Lower lobe of right lung (tissue), 2 donors: ENCODE measurements around the gene MRNIP. TPM values are rescaled to one million over a fixed set of nuclear protein-coding genes. Genes with fewer than 3 reads are reported as not detected.

Source experiments
- ATAC-seq, 2 donors: fragments of 200-7000 bp; cut with Tn5 transposase; one replicate each; pipeline ENCODE4 v1.9.1; 2020 to 2022; ENCODE audit warnings: mild to moderate bottlenecking in 2 of 2, moderate library complexity in 2 of 2
- DNase-seq: peaks from one replicate; pipeline ENCODE4 v3.0.0-alpha.2; 2020
- H3K27ac ChIP-seq: fragments of 200-600 bp; one replicate; pipeline ENCODE4 v1.8.0; 2022
- H3K27me3 ChIP-seq: fragments of 200-600 bp; one replicate; pipeline ENCODE4 v1.8.0; 2022; ENCODE audit warnings: low read depth
- H3K36me3 ChIP-seq: fragments of 200-600 bp; one replicate; pipeline ENCODE4 v1.8.0; 2022; ENCODE audit warnings: mild to moderate bottlenecking
- H3K4me1 ChIP-seq: fragments of 200-600 bp; one replicate; pipeline ENCODE4 v1.8.0; 2022
- H3K4me3 ChIP-seq: fragments of 200-600 bp; one replicate; pipeline ENCODE4 v1.8.0; 2022; ENCODE audit warnings: mild to moderate bottlenecking
- H3K9me3 ChIP-seq: fragments of 200-600 bp; one replicate; pipeline ENCODE4 v1.8.0; 2022
- intact Hi-C: fragments of 100-400 bp; cut with DNase I; formaldehyde crosslinking; loops from one replicate; pipeline ENCODE4 v1.11.0; 2022
- total RNA-seq: library from RNA; stranded (reverse); fragmentation: NEBNext Ultra II Directional; extraction: Animal tissue kit (Norgen Biotek cat#: 25700); gene quantifications from one replicate; pipeline ENCODE4 v1.2.1, GENCODE V29; 2021
- TF ChIP-seq, protein P1 (sequence below): fragments of 200-600 bp; IDR thresholded peaks from one replicate; pipeline ENCODE4 v1.8.0; 2022; ENCODE audit warnings: antibody characterized with exemption, mild to moderate bottlenecking
- donor health status: DM: no; HTN: yes; CAD: no; lungs with severe emphysema.

MRNIP gene
- total RNA-seq, 1 donor from 2014 or later: 25.0 TPM

DNA sequence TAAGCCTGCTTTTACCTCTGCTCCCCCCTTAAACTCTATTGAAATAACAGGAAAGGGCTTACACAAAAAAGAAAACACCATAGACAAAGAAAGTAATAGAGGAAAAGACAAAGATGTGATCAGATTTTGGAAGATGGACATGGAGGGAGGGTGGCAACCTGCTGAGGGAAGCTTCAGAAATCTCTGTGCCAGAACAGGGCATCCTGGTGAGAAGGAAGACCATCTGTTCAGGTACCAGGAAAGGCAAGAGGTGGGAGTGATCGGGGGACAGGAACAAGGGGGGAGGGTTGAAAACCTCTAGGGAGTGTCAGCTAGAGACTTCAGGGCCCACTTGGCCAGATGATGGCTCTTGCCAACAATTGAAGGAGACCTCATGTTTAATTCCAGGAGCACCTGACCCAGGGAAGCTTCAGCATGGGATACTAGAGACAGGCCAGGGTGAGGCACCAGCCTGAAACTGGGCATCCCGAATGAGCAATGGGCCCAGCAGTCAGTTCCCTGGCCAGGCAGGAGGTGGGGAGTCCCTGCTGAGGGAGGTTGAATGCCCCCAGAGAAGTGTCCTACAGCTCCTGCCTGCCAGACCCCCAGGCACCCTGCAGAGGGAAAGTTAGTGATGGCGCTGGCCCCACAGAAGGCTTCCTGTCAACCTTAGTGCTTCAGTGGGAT is 29.7 kb downstream of the MRNIP start:
- H3K36me3 ChIP-seq: peaks cover 100% of the 10 kb centered on the region
- H3K4me3 ChIP-seq: no peak overlapping the region
- H3K27ac ChIP-seq: peak overlapping the region; percentile 4
- TF ChIP-seq, protein P1, sequence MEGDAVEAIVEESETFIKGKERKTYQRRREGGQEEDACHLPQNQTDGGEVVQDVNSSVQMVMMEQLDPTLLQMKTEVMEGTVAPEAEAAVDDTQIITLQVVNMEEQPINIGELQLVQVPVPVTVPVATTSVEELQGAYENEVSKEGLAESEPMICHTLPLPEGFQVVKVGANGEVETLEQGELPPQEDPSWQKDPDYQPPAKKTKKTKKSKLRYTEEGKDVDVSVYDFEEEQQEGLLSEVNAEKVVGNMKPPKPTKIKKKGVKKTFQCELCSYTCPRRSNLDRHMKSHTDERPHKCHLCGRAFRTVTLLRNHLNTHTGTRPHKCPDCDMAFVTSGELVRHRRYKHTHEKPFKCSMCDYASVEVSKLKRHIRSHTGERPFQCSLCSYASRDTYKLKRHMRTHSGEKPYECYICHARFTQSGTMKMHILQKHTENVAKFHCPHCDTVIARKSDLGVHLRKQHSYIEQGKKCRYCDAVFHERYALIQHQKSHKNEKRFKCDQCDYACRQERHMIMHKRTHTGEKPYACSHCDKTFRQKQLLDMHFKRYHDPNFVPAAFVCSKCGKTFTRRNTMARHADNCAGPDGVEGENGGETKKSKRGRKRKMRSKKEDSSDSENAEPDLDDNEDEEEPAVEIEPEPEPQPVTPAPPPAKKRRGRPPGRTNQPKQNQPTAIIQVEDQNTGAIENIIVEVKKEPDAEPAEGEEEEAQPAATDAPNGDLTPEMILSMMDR: no peak
- peaks cover 46% of the 10 kb centered on the region for H3K4me1 ChIP-seq
- DNase-seq (no peak), ATAC-seq (no peak)
- no peaks in the 10 kb centered on the region for H3K9me3 ChIP-seq
- intact Hi-C loops: no loop called here
- no peaks in the 10 kb centered on the region for H3K27me3 ChIP-seq

DNA sequence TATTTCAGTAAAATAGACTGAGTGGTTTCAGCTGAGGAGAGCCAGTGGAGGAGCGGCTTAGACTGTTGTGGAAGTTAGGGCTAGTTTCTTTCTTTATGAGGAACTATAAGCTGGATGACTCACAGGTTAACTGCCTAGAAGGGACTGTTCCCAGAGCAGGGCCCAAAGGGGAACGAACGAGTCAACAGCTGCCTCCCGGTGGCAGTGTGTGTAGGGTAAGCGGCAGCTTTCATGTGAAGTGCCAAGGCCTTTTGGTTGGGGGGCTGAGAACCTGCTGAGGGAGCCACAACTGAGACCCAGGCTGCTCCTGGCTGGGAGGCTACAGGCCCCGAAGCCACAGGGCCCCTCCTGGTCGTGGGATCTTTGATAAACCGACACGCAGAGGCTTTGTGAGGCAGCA is 30.9 kb downstream of the MRNIP start:
- no peaks in the 10 kb centered on the region for H3K27me3 ChIP-seq
- ATAC-seq: peak; percentile 53 to 74
- peaks cover 100% of the 10 kb centered on the region for H3K36me3 ChIP-seq
- H3K27ac ChIP-seq: no peak overlapping the region
- peak; percentile 75 for DNase-seq
- intact Hi-C loops: no loop called here
- peaks cover 54% of the 10 kb centered on the region for H3K4me1 ChIP-seq
- H3K4me3 ChIP-seq: no peak overlapping the region
- TF ChIP-seq, protein P1: no peak
- no peaks in the 10 kb centered on the region for H3K9me3 ChIP-seq

DNA sequence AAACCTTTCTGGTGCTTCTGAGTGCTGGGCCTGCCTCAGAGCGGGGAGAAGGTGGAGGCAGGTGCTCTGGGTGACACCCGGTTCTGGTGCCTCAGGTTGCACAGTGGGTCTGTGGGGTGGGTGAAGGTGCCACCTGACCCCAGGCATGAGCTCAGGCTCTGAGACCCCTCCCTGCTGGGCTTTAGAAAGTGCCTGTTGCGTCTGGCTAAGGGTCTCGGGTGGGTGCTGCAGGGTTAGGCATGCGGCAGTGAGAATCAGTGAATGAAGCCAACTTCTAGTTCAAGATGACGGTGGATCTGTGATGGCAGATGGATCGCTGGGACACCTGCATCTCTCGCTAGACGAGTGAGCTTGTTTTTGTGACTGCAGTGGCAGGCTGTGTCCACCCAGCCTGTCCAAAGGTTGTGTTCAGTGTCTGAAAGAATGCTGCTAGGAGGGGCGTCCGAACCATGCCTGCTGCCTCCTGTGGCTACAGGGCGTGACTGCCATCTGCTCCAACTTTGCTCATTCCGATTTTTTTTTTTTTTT is 32.9 kb downstream of the MRNIP start:
- TF ChIP-seq, protein P1: no peak
- no peak overlapping the region for H3K27ac ChIP-seq
- no peak for DNase-seq
- H3K9me3 ChIP-seq: no peaks in the 10 kb centered on the region
- no peak for ATAC-seq
- H3K4me3 ChIP-seq: no peak overlapping the region
- H3K36me3 ChIP-seq: peaks cover 88% of the 10 kb centered on the region
- peaks cover 62% of the 10 kb centered on the region for H3K4me1 ChIP-seq
- no peaks in the 10 kb centered on the region for H3K27me3 ChIP-seq
- intact Hi-C loops: no loop called here

DNA sequence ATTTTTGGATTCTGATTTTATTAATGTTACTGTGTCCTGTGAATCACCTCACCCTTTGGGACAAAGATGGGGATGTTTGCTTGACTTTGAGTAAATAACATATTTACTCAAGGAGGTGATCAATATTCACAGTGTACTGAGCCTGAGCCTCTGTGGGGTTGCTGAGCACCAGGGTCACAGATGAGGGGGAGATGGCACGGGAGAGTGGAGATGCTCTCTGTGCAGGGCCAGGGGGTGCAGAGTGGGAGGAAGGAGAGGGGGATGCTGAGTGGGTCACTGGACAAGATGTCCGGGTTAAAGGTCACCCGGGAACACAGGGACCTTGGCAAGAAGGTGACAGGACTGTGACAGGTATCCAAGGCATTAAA is 33.9 kb downstream of the MRNIP start:
- TF ChIP-seq, protein P1: no peak
- no peak overlapping the region for H3K4me3 ChIP-seq
- no peaks in the 10 kb centered on the region for H3K9me3 ChIP-seq
- DNase-seq (no peak), ATAC-seq (no peak)
- H3K27ac ChIP-seq: no peak overlapping the region
- intact Hi-C loops: no loop called here
- peaks cover 78% of the 10 kb centered on the region for H3K36me3 ChIP-seq
- peaks cover 69% of the 10 kb centered on the region for H3K4me1 ChIP-seq
- no peaks in the 10 kb centered on the region for H3K27me3 ChIP-seq

DNA sequence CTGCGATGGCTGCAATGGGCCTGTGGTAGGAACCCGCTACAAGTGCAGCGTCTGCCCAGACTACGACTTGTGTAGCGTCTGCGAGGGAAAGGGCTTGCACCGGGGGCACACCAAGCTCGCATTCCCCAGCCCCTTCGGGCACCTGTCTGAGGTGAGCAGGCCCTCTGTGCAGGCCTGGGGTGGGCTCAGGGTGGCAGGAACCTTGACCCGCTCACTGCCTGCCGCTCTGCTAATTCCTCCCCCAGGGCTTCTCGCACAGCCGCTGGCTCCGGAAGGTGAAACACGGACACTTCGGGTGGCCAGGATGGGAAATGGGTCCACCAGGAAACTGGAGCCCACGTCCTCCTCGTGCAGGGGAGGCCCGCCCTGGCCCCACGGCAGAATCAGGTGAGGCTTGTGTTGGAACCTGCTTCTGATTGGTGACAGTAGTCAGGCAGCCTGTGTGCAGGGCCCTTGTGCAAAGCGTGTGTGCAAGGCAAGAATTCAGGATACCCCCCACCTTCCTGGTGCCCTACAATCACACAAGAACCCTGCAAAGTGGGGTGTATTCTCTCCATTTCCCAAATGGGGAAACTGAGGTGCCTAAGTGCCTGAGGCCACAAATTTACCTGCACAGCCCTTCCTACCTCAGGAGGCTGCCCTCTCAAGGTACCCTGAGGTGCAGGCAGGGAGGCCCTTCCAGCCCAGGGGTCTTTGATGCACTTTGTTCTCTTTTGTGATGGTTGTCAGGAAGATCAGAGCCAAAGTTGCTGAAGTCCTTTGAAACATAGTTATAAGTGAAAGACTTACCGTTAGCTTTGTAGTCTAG is 34.5 kb downstream of the MRNIP start:
- H3K9me3 ChIP-seq: no peaks in the 10 kb centered on the region
- intact Hi-C loops: no loop called here

More for the DNA sequence above, 34.5 kb downstream of the MRNIP start:
- Histone ChIP-seq H3K27ac (no peak overlapping the region), H3K27me3 (no peaks in the 10 kb centered on the region), H3K4me3 (peak overlapping the region; percentile 97), H3K36me3 (peaks cover 72% of the 10 kb centered on the region), H3K4me1 (peaks cover 75% of the 10 kb centered on the region)
- DNase-seq (peak; percentile 42), ATAC-seq (no peak)
- TF ChIP-seq, protein P1: no peak
